HG03064 (cell line): ENCODE results near the gene C1orf105.

Experiments
- ATAC-seq: cut with Tn5 transposase; IDR thresholded peaks from one replicate; pipeline ENCODE4 v1.9.1; 2021; ENCODE audit warnings: low read depth; ENCODE audit not compliant: unreplicated experiment

C1orf105 gene

GRCh38 chr1:172517545-172517944, 97.1 kb downstream of the C1orf105 start:
- ATAC-seq = no peak
